ENCODE results near the gene EFNA1. TPM values are rescaled to one million over a fixed set of nuclear protein-coding genes. Genes with fewer than 3 reads are reported as not detected.

EFNA1 gene
- total and polyA plus RNA-seq, 2 of the 8 experiments (the other 6 are each of a cell fraction or from before 2014, with no cell fraction given) = 4.9 to 14.6 TPM

- TF ChIP-seq RBBP5 (IDR thresholded peaks at IDR 0.05; ENCODE audit: borderline replicate concordance, low read depth, low read length) (0 out of 2 replicates have a peak, but pooled peaks have one; percentile 80), GABPA (IDR thresholded peaks at IDR 0.05; ENCODE audit: borderline replicate concordance, insufficient read depth, low read length) (peak; percentile 20; the same call in 1 of the 2 replicates)
Observed at GRCh38 chr1:155172732-155173477, 45.2 kb downstream of the EFNA1 start, which contains the start of gene KRTCAP2 (continued).

Data from H1 (cell line).